Measurements from ENCODE around the gene ZMYND15.

ZMYND15 gene

GRCh38 chr17:4725646-4726310, 13.9 kb upstream of the ZMYND15 start:
- no peak for TF ChIP-seq CTCF (conservative IDR thresholded peaks at IDR 0.05; ENCODE audit: low read depth, low read length)
- DNase-seq (ENCODE audit: low read depth) = no peak
- no peak overlapping the region for H3K4me3 ChIP-seq (ENCODE audit: low read depth, low read length)

- H3K4me3 ChIP-seq (ENCODE audit: low read depth, low read length) = no peak overlapping the region
- no peak for TF ChIP-seq CTCF (conservative IDR thresholded peaks at IDR 0.05; ENCODE audit: low read depth, low read length)
- no peak for DNase-seq (ENCODE audit: low read depth)
Observed at GRCh38 chr17:4728124-4728523, 11.5 kb upstream of the ZMYND15 start.

GRCh38 chr17:4733073-4733531, 6.5 kb upstream of the ZMYND15 start:
- no peak overlapping the region for H3K4me3 ChIP-seq (ENCODE audit: low read depth, low read length)
- no peak for DNase-seq (ENCODE audit: low read depth)
- TF ChIP-seq CTCF (conservative IDR thresholded peaks at IDR 0.05; ENCODE audit: low read depth, low read length) = peak; percentile 33

- H3K4me3 ChIP-seq (ENCODE audit: low read depth, low read length) = no peak overlapping the region
- no peak for TF ChIP-seq CTCF (conservative IDR thresholded peaks at IDR 0.05; ENCODE audit: low read depth, low read length)
- no peak for DNase-seq (ENCODE audit: low read depth)
Observed at GRCh38 chr17:4734857-4735475, 4.7 kb upstream of the ZMYND15 start.

- DNase-seq (ENCODE audit: low read depth) = peak; percentile 25
- TF ChIP-seq CTCF (conservative IDR thresholded peaks at IDR 0.05; ENCODE audit: low read depth, low read length) = no peak
- H3K4me3 ChIP-seq (ENCODE audit: low read depth, low read length) = no peak overlapping the region
Observed at GRCh38 chr17:4735876-4736651, 3.6 kb upstream of the ZMYND15 start.

GRCh38 chr17:4738136-4739121, 1.2 kb upstream of the ZMYND15 start:
- DNase-seq (ENCODE audit: low read depth) = no peak
- TF ChIP-seq CTCF (conservative IDR thresholded peaks at IDR 0.05; ENCODE audit: low read depth, low read length) = no peak
- peak overlapping the region; percentile 72 for H3K4me3 ChIP-seq (ENCODE audit: low read depth, low read length)

All from choroid plexus epithelial cell (primary cell).